Uterus (tissue), 4 donors: ENCODE measurements around the gene C10orf53. TPM values are rescaled to one million over a fixed set of nuclear protein-coding genes. Genes with fewer than 3 reads are reported as not detected.

Source experiments
- DNase-seq, 2 donors: peaks; one replicate each; pipeline ENCODE4 v3.0.0-alpha.2; 2019 to 2020
- H3K27ac ChIP-seq, 2 donors: fragments of 200-600 bp; sonication (generic); 1 replicate in 1 of 2; 2 replicates in 1 of 2; pipeline ENCODE4 v1.5.1; 2016 to 2018
- H3K27me3 ChIP-seq, 2 donors: fragments of 200-600 bp; sonication (generic); one replicate each; pipeline ENCODE4 v1.5.1; 2018 to 2019; ENCODE audit warnings: control low read depth in 1 of 2
- H3K36me3 ChIP-seq, 2 donors: fragments of 200-600 bp; sonication (generic); one replicate each; pipeline ENCODE4 v1.5.1; 2019; ENCODE audit warnings: control low read depth in 1 of 2
- H3K4me1 ChIP-seq, 2 donors: fragments of 200-600 bp; sonication (generic); one replicate each; pipeline ENCODE4 v1.5.1; 2018 to 2019; ENCODE audit warnings: control low read depth in 1 of 2
- H3K4me3 ChIP-seq, 2 donors: fragments of 200-600 bp; sonication (generic); 1 replicate in 1 of 2; 2 replicates in 1 of 2; pipeline ENCODE4 v1.5.1; 2018 to 2019; ENCODE audit warnings: mild to moderate bottlenecking in 1 of 2
- H3K9me3 ChIP-seq, 2 donors: fragments of 200-600 bp; sonication (generic); one replicate each; pipeline ENCODE4 v1.5.1; 2019; ENCODE audit warnings: control low read depth in 1 of 2
- CTCF ChIP-seq, 4 experiments: fragments of 200-600 bp in 2 of 4; fragments of 450-650 bp in 2 of 4; sonication (generic) in 2 of 4; IDR thresholded peaks; one replicate each; pipeline ENCODE4 v1.5.1; 2016 to 2019; ENCODE audit warnings: antibody characterized with exemption in 4 of 4, mild to moderate bottlenecking in 2 of 4, moderate library complexity in 1 of 4
- POLR2A ChIP-seq, 2 donors: fragments of 450-650 bp; IDR thresholded peaks; one replicate each; pipeline ENCODE4 v1.6.1; 2016; ENCODE audit warnings: antibody characterized with exemption in 2 of 2, mild to moderate bottlenecking in 1 of 2, moderate library complexity in 1 of 2
- intact Hi-C: fragments of 100-400 bp; cut with DNase I; formaldehyde crosslinking; loops from one replicate; pipeline ENCODE4 v1.15.1; 2023; ENCODE audit warnings: low total_unique reads
- total RNA-seq, 4 donors: library from RNA; depleted of rRNA in 3 of 4; stranded (reverse); fragments of >200 nt in 3 of 4; gene quantifications; one replicate each; pipeline versions ENCODE4 v1.1.0 to v1.2.4, GENCODE V29; 2014 to 2023
- donor health status: DM: yes; HTN: yes; CAD: no.

C10orf53 gene
- total RNA-seq, 4 donors from 2014 or later, result not detected

- H3K4me1 ChIP-seq, result no peaks in the 10 kb centered on the region
- no peak for DNase-seq
- H3K9me3 ChIP-seq, result no peaks in the 10 kb centered on the region
- no peak overlapping the region for H3K4me3 ChIP-seq
- H3K27ac ChIP-seq, result no peak overlapping the region
- no peaks in the 10 kb centered on the region for H3K36me3 ChIP-seq
- intact Hi-C loops, result no loop called here
- TF ChIP-seq POLR2A (IDR thresholded peaks at IDR 0.05), result no peak
- TF ChIP-seq CTCF (IDR thresholded peaks at IDR 0.05), result no peak
- H3K27me3 ChIP-seq, result no peaks in the 10 kb centered on the region
Observed at GRCh38 chr10:49740346-49741107, 61.1 kb downstream of the C10orf53 start.

- no peak overlapping the region for H3K4me3 ChIP-seq
- intact Hi-C loops, result no loop called here
- no peak overlapping the region for H3K27ac ChIP-seq
- no peaks in the 10 kb centered on the region for H3K36me3 ChIP-seq
- TF ChIP-seq CTCF (IDR thresholded peaks at IDR 0.05) (no peak), POLR2A (IDR thresholded peaks at IDR 0.05) (no peak)
- H3K4me1 ChIP-seq, result no peaks in the 10 kb centered on the region
- H3K27me3 ChIP-seq, result no peaks in the 10 kb centered on the region
- H3K9me3 ChIP-seq, result no peaks in the 10 kb centered on the region
- no peak for DNase-seq
Observed at GRCh38 chr10:49741108-49741995, 61.9 kb downstream of the C10orf53 start.

GRCh38 chr10:49742683-49743463, 63.4 kb downstream of the C10orf53 start:
- no peaks in the 10 kb centered on the region for H3K36me3 ChIP-seq
- H3K9me3 ChIP-seq, result no peaks in the 10 kb centered on the region
- H3K4me1 ChIP-seq, result no peaks in the 10 kb centered on the region
- H3K27me3 ChIP-seq, result no peaks in the 10 kb centered on the region
- intact Hi-C loops, result no loop called here
- H3K4me3 ChIP-seq, result no peak overlapping the region
- TF ChIP-seq POLR2A (IDR thresholded peaks at IDR 0.05) (no peak), CTCF (IDR thresholded peaks at IDR 0.05) (no peak)
- no peak for DNase-seq
- H3K27ac ChIP-seq, result no peak overlapping the region

- Histone ChIP-seq H3K36me3 (no peaks in the 10 kb centered on the region), H3K4me3 (no peak overlapping the region), H3K4me1 (no peaks in the 10 kb centered on the region), H3K27me3 (no peaks in the 10 kb centered on the region), H3K9me3 (no peaks in the 10 kb centered on the region), H3K27ac (no peak overlapping the region)
- no peak for DNase-seq
- no peak for TF ChIP-seq POLR2A (IDR thresholded peaks at IDR 0.05)
- no peak for TF ChIP-seq CTCF (IDR thresholded peaks at IDR 0.05)
- intact Hi-C loops, result no loop called here
Observed at GRCh38 chr10:49743464-49744075, 64.1 kb downstream of the C10orf53 start.
